ENCODE measurements around the gene SLC17A6.

GRCh38 chr11:22349491-22349890 is 11.3 kb downstream of the SLC17A6 start:
- no peak for TF ChIP-seq POLR2A (IDR thresholded peaks at IDR 0.05)
- no peak for TF ChIP-seq CTCF (IDR thresholded peaks at IDR 0.05)
